ENCODE data around the gene ZNF529. TPM values are rescaled to one million over a fixed set of nuclear protein-coding genes. Genes with fewer than 3 reads are reported as not detected.

ZNF529 gene
- total and polyA plus RNA-seq, 2 of the 13 experiments (the other 11 are each of a cell fraction or from before 2014, with no cell fraction given), result 9.3 to 10.6 TPM

GRCh38 chr19:36528921-36529518 lies 44.1 kb downstream of the ZNF529 start (continued):
- 0 out of 2 replicates have a peak, but pooled peaks have one; percentile 31 for TF ChIP-seq ZNF503 (CRISPR knock-in tag; IDR thresholded peaks at IDR 0.05)
- TF ChIP-seq, protein P1, sequence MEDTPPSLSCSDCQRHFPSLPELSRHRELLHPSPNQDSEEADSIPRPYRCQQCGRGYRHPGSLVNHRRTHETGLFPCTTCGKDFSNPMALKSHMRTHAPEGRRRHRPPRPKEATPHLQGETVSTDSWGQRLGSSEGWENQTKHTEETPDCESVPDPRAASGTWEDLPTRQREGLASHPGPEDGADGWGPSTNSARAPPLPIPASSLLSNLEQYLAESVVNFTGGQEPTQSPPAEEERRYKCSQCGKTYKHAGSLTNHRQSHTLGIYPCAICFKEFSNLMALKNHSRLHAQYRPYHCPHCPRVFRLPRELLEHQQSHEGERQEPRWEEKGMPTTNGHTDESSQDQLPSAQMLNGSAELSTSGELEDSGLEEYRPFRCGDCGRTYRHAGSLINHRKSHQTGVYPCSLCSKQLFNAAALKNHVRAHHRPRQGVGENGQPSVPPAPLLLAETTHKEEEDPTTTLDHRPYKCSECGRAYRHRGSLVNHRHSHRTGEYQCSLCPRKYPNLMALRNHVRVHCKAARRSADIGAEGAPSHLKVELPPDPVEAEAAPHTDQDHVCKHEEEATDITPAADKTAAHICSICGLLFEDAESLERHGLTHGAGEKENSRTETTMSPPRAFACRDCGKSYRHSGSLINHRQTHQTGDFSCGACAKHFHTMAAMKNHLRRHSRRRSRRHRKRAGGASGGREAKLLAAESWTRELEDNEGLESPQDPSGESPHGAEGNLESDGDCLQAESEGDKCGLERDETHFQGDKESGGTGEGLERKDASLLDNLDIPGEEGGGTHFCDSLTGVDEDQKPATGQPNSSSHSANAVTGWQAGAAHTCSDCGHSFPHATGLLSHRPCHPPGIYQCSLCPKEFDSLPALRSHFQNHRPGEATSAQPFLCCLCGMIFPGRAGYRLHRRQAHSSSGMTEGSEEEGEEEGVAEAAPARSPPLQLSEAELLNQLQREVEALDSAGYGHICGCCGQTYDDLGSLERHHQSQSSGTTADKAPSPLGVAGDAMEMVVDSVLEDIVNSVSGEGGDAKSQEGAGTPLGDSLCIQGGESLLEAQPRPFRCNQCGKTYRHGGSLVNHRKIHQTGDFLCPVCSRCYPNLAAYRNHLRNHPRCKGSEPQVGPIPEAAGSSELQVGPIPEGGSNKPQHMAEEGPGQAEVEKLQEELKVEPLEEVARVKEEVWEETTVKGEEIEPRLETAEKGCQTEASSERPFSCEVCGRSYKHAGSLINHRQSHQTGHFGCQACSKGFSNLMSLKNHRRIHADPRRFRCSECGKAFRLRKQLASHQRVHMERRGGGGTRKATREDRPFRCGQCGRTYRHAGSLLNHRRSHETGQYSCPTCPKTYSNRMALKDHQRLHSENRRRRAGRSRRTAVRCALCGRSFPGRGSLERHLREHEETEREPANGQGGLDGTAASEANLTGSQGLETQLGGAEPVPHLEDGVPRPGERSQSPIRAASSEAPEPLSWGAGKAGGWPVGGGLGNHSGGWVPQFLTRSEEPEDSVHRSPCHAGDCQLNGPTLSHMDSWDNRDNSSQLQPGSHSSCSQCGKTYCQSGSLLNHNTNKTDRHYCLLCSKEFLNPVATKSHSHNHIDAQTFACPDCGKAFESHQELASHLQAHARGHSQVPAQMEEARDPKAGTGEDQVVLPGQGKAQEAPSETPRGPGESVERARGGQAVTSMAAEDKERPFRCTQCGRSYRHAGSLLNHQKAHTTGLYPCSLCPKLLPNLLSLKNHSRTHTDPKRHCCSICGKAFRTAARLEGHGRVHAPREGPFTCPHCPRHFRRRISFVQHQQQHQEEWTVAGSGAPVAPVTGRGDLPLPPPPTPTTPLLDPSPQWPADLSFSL (CRISPR knock-in tag; IDR thresholded peaks at IDR 0.05), result peak; percentile 99
- peak; percentile 56; the same call in 1 of the 2 replicates for TF ChIP-seq ZFP37 (CRISPR knock-in tag; IDR thresholded peaks at IDR 0.05; ENCODE audit: borderline replicate concordance)
- TF ChIP-seq NCOA5 (CRISPR knock-in tag; IDR thresholded peaks at IDR 0.05), result 0 out of 2 replicates have a peak, but pooled peaks have one; percentile 75
- 0 out of 4 replicates have a peak, but pooled peaks of 1 of the 2 experiments have one; percentile 2 for TF ChIP-seq HMGXB4 (CRISPR knock-in tag; IDR thresholded peaks at IDR 0.05; ENCODE audit: borderline replicate concordance in 1 of 2, low read depth in 1 of 2)
- TF ChIP-seq, protein P2, sequence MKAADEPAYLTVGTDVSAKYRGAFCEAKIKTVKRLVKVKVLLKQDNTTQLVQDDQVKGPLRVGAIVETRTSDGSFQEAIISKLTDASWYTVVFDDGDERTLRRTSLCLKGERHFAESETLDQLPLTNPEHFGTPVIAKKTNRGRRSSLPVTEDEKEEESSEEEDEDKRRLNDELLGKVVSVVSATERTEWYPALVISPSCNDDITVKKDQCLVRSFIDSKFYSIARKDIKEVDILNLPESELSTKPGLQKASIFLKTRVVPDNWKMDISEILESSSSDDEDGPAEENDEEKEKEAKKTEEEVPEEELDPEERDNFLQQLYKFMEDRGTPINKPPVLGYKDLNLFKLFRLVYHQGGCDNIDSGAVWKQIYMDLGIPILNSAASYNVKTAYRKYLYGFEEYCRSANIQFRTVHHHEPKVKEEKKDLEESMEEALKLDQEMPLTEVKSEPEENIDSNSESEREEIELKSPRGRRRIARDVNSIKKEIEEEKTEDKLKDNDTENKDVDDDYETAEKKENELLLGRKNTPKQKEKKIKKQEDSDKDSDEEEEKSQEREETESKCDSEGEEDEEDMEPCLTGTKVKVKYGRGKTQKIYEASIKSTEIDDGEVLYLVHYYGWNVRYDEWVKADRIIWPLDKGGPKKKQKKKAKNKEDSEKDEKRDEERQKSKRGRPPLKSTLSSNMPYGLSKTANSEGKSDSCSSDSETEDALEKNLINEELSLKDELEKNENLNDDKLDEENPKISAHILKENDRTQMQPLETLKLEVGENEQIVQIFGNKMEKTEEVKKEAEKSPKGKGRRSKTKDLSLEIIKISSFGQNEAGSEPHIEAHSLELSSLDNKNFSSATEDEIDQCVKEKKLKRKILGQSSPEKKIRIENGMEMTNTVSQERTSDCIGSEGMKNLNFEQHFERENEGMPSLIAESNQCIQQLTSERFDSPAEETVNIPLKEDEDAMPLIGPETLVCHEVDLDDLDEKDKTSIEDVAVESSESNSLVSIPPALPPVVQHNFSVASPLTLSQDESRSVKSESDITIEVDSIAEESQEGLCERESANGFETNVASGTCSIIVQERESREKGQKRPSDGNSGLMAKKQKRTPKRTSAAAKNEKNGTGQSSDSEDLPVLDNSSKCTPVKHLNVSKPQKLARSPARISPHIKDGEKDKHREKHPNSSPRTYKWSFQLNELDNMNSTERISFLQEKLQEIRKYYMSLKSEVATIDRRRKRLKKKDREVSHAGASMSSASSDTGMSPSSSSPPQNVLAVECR (CRISPR knock-in tag; IDR thresholded peaks at IDR 0.05; ENCODE audit: borderline replicate concordance), result peak; percentile 56
- TF ChIP-seq ZNF441 (CRISPR knock-in tag; IDR thresholded peaks at IDR 0.05; ENCODE audit: borderline replicate concordance), result 0 out of 2 replicates have a peak, but pooled peaks have one; percentile 2
- peak; percentile 48; the same call in 1 of the 2 replicates for TF ChIP-seq BORCS8-MEF2B (CRISPR knock-in tag; IDR thresholded peaks at IDR 0.05)
- 0 out of 2 replicates have a peak, but pooled peaks have one; percentile 1 for TF ChIP-seq FOXC1 (CRISPR knock-in tag; IDR thresholded peaks at IDR 0.05; ENCODE audit: borderline replicate concordance)
- TF ChIP-seq, protein P3, sequence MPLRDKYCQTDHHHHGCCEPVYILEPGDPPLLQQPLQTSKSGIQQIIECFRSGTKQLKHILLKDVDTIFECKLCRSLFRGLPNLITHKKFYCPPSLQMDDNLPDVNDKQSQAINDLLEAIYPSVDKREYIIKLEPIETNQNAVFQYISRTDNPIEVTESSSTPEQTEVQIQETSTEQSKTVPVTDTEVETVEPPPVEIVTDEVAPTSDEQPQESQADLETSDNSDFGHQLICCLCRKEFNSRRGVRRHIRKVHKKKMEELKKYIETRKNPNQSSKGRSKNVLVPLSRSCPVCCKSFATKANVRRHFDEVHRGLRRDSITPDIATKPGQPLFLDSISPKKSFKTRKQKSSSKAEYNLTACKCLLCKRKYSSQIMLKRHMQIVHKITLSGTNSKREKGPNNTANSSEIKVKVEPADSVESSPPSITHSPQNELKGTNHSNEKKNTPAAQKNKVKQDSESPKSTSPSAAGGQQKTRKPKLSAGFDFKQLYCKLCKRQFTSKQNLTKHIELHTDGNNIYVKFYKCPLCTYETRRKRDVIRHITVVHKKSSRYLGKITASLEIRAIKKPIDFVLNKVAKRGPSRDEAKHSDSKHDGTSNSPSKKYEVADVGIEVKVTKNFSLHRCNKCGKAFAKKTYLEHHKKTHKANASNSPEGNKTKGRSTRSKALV (CRISPR knock-in tag; IDR thresholded peaks at IDR 0.05), result 0 out of 2 replicates have a peak, but pooled peaks have one; percentile 3

All from HepG2 (cell line).